ENCODE data around the gene MRPL16.

MRPL16 gene

DNA sequence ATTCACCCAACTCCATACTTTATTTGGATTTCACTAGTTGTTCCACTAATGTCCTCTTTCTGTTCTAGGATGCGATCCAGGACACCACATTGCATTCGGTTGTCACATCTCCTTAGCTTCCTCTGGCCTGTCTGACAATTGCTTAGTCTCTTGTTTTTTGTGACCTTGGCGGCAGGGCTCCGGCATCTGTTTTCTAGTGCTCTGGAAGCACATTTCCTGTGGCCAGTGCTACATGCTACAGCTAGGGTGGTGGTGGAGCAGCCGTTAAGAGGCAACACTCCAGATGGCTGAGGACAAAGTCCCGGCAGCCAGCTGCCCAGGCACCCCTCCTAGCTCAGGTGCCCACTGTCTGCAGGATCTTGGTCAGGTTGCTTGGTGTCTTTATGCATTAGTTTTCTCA, 48.6 kb downstream of the MRPL16 start:
- TF ChIP-seq ZFX (IDR thresholded peaks at IDR 0.05) = no peak
- TF ChIP-seq, protein P1, sequence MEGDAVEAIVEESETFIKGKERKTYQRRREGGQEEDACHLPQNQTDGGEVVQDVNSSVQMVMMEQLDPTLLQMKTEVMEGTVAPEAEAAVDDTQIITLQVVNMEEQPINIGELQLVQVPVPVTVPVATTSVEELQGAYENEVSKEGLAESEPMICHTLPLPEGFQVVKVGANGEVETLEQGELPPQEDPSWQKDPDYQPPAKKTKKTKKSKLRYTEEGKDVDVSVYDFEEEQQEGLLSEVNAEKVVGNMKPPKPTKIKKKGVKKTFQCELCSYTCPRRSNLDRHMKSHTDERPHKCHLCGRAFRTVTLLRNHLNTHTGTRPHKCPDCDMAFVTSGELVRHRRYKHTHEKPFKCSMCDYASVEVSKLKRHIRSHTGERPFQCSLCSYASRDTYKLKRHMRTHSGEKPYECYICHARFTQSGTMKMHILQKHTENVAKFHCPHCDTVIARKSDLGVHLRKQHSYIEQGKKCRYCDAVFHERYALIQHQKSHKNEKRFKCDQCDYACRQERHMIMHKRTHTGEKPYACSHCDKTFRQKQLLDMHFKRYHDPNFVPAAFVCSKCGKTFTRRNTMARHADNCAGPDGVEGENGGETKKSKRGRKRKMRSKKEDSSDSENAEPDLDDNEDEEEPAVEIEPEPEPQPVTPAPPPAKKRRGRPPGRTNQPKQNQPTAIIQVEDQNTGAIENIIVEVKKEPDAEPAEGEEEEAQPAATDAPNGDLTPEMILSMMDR (conservative IDR thresholded peaks at IDR 0.05) = no peak
- H3K27ac ChIP-seq = no peak overlapping the region

DNA sequence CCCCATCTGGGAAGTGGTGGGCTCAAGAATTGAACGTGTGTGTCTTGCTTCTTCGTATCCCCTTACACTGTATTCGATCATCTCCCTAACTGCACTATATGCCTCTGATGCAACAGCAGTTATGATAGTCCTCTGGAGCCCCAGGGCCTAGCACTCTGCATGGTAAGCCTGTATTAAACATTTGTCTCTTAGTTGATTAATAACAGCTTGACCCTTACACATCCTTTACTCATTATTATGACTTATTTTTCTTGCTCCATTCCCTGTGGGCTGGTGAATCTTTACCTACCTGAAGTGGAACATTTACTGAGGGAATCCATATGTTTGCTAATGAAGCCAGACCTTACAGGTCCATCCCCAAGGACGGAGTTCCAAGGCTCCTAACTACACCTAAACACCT, 49.8 kb downstream of the MRPL16 start:
- TF ChIP-seq, protein P1 (conservative IDR thresholded peaks at IDR 0.05) = no peak
- TF ChIP-seq ZFX (IDR thresholded peaks at IDR 0.05) = no peak
- no peak overlapping the region for H3K27ac ChIP-seq

DNA sequence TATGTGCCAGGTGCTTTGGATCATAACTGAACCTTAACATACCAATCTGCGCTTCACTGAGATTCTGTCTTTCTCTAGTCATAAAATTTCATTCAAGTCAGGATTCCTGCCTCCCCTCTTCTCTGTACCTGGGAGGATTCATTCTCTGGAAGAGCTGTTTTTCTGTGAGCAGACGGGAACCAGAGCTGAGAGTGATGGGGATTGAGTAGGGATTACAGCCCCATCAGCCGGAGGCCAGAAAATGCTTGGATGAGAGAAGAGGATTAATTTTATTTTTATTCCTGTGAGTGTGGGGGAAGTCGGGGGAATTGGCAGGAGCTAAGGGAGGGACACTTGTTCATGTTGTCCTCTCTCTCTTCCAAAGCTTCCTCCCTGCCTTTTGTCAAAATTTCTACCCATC, 50.7 kb downstream of the MRPL16 start:
- TF ChIP-seq ZFX (IDR thresholded peaks at IDR 0.05) = no peak
- TF ChIP-seq, protein P1 (conservative IDR thresholded peaks at IDR 0.05) = no peak
- H3K27ac ChIP-seq = no peak overlapping the region

DNA sequence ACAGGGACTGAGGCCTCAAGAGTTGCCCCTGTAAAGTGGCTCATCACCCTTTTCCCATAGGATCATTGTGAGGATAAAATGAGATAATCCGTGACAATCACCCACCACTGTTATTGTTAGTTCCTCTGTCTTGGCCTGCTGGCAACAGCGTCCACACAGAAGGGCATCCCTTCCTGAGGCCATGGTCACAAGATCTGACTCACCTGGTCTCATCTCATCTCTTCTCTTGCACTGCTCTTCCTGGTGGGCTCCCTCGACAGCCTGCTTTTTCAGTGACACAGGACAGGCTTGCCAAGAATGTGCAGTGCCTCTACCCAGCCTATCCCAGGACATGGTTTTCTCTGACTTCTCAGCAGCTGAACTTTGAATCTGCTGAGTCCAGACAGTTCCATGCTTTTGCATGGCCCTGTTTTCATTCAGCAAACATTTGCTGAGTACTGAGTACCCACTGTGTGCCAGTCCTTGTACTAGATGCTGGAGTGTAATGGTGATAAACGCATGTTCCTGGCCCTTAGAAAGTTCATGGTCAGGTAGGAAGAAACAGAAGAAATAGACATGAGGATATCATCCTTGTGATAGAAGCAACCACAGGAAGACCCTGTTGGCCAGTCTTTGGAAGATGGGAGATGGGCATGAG, 52.1 kb downstream of the MRPL16 start:
- no peak overlapping the region for H3K27ac ChIP-seq
- TF ChIP-seq ZFX (IDR thresholded peaks at IDR 0.05) = no peak
- TF ChIP-seq, protein P1 (conservative IDR thresholded peaks at IDR 0.05) = no peak

DNA sequence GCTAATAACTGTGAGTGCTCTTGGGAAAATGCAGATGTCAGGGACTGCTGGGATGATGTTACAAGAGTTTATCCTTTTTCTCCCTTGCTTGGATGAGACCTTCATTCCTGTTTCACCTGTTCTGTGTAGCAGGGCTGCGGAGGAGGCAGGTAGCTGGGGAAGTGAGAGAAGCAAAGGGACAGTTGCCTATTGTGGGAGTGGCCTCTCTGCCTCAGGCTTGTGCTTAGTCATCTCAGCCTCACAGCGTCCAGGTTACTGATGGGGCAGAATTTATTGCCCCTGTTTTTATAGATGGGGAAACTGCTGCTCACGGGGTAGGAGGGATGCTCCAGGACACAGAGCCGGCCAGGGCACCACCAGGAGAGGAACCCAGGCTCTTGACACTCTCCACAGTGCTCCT, 53.7 kb downstream of the MRPL16 start:
- TF ChIP-seq, protein P1 (conservative IDR thresholded peaks at IDR 0.05) = no peak
- TF ChIP-seq ZFX (IDR thresholded peaks at IDR 0.05) = no peak

DNA sequence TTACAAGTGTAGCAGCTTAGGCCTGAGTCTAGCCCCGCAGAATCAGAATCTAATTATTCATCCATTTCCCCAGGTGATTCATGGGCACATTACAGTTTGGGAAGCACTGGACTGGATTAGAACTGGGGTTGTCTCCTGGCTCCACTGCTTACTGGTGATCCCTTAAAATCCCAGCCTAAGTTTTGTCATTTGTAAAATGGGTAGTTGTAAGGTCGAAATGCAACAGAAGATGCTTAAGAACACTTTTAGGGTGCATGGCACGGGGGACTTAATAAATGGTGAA, 54.1 kb downstream of the MRPL16 start:
- peak overlapping the region; percentile 95 for H3K27ac ChIP-seq
- TF ChIP-seq ZFX (IDR thresholded peaks at IDR 0.05) = no peak

More for the DNA sequence above, 53.7 kb downstream of the MRPL16 start:
- H3K27ac ChIP-seq = peak overlapping the region; percentile 95
